ENCODE results near the gene MIER2.

The MIER2 gene

GRCh38 chr19:306151-306900 is 38.3 kb downstream of the MIER2 start:
- DNase-seq: no peak

- no peak for DNase-seq
Observed at GRCh38 chr19:305240-306150, 39.1 kb downstream of the MIER2 start.

GRCh38 chr19:296476-297225 is 47.9 kb downstream of the MIER2 start:
- DNase-seq: no peak

GRCh38 chr19:295687-296370 is 48.8 kb downstream of the MIER2 start:
- no peak for DNase-seq

GRCh38 chr19:294946-295686 is 49.5 kb downstream of the MIER2 start:
- no peak for DNase-seq

GRCh38 chr19:294341-294945 is 50.2 kb downstream of the MIER2 start:
- DNase-seq: no peak

GRCh38 chr19:293436-294110 is 51.0 kb downstream of the MIER2 start:
- DNase-seq: no peak

GRCh38 chr19:292951-293350 is 51.6 kb downstream of the MIER2 start:
- no peak for DNase-seq

- DNase-seq: no peak
Observed at GRCh38 chr19:292281-292884, 52.2 kb downstream of the MIER2 start.

GRCh38 chr19:291561-292280 is 52.9 kb downstream of the MIER2 start:
- DNase-seq: no peak

GRCh38 chr19:291006-291521 is 53.5 kb downstream of the MIER2 start, which contains the start of gene PLPP2:
PLPP2 (minus strand) TSS chr19:291403; CDS start chr19:291336, 67 bp downstream.
- DNase-seq: no peak

- DNase-seq: no peak
Observed at GRCh38 chr19:290372-291005, 54.1 kb downstream of the MIER2 start.

GRCh38 chr19:289651-290371 is 54.8 kb downstream of the MIER2 start:
- DNase-seq: no peak

GRCh38 chr19:288911-289310 is 55.7 kb downstream of the MIER2 start:
- no peak for DNase-seq

GRCh38 chr19:287381-287871 is 57.2 kb downstream of the MIER2 start:
- no peak for DNase-seq

GRCh38 chr19:283395-283794 is 61.2 kb downstream of the MIER2 start:
- DNase-seq: no peak

GRCh38 chr19:282501-282900 is 62.1 kb downstream of the MIER2 start:
- DNase-seq: no peak

- no peak for DNase-seq
Observed at GRCh38 chr19:281992-282391, 62.6 kb downstream of the MIER2 start.
